Measurements from ENCODE around the gene ZBTB7C.

ZBTB7C gene

DNA sequence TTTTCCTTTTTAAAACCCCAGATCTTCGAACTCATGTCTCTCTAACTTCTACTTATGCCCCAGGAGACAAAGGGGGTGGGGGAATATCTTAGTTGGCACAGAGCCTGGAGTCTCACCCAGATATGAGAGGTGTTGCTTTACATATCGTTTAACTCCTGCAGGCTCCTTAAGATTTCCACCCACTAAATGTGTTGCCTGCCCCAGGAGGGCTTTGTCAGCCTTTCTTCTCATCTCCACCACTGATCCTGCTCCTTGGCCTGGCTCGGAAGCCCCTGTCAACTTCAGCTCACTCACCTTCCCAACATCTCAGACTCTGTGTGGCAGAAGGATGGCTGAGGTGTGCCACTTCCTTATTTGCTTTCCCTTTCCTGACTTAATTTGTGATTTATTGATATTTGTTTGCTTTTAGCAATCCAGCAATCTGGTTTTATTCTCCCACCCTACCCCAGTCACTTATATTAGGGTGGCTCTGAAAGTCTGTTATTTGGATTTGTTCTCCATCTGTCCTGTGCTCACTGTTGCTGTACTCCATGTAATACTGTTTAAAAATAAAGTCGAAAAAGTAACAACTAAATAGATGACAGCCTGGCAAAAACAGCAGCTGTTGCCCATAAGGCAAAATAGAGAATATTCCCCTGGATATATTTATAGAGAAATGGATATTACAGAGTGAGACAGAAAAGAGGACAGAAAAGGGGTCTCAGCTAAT lies 200.6 kb downstream of the ZBTB7C start:
- DNase-seq = no peak

DNA sequence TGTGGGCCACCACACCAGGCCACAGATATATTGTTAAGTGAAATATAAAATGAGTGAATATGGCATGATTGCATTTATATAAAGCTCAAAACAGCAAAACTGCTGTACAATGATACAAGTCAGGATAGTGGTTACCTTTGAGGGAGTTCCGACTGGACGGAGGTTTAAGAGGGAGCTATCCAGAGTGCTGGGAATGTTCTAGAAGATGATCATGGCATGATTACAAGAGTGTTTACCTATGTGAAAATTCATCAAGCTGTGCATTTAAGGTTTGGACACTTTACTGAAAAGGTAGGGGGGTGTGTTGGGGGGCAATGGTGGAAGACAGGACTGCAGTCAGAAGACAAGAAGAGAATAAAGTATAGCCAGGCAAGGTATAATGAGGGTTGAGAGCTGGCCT lies 201.4 kb downstream of the ZBTB7C start:
- DNase-seq = no peak

DNA sequence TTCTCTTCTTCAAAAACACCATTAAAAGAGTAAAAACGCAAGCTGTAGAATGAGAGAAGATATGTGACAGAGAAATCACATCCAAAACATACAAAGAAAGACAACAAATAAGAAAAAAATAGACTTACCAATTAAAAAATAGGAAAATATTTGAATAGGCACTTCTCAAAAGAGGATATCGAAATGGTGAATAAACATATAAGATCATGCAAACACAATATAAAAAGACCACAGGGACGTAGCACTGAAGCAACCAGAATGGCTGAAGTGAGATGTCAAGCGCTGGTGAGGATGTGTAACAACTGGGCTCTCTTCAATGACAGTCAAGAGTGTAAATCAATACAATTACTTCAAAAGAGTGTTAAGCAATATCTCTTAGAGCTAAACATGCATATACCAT lies 202.3 kb downstream of the ZBTB7C start:
- DNase-seq = no peak

DNA sequence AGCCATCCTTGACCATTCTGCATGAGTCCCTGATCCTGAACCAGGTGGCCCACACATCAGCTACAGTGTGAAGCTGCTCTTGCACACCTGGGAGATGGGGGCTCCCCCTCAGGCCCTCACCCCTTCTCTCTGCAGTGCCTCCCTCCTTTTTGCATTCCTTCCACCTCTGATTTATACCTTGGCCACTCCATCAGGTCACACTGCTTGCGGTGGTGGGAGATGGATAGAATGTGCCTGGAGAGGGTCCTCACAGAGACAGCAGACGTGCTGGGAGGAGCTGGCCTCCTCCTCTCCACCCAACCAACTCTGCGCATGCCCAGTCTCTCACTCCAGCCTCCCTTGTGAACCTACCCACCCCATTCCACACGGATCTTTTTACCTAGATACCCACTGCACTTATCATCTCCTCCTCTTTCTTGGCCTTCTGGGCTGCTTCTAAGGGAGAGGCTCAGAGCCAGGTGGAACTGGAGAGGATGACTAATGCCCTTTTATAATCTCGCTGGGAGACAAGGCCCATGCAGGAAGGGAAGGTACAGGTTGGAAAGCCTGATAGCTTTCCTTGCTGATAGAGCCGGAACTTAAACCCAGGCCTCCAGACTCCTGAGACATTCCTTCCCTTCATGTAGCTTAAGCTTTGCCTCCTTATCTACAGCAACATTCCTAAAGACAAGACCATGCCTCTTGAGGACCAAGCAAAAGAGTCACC lies 205.1 kb downstream of the ZBTB7C start:
- DNase-seq = no peak

DNA sequence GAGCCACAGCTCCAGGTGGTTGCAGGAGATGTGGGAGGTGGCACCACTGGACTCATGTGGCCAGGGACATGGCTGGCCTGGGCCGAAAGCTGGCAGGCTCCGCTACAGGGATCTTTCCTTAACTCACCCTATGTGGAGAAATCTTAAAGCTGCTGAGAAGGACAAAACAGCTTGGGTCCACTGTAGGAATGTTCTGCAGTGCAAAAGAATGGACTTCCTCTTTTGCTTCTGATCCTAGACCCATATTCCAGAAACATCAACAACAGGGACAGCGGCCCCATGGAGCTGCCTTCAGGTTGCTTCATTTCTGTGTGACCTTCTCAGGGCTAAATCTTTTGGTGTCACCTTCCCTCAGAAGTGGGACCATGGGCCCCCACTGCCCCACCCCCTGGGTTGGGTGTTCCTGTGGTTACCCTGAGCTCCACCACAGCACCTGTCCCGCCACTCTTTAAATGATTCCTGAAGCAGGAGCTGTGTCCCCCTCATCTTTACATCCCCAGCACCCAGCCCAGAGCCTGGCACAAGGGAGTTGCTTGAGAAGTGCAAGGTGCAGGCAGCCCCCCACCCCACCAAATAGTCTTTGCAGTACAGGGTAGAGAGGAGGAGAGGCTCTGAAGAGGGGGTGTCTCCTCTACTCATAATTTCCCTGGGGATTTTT lies 205.8 kb downstream of the ZBTB7C start:
- no peak for DNase-seq

DNA sequence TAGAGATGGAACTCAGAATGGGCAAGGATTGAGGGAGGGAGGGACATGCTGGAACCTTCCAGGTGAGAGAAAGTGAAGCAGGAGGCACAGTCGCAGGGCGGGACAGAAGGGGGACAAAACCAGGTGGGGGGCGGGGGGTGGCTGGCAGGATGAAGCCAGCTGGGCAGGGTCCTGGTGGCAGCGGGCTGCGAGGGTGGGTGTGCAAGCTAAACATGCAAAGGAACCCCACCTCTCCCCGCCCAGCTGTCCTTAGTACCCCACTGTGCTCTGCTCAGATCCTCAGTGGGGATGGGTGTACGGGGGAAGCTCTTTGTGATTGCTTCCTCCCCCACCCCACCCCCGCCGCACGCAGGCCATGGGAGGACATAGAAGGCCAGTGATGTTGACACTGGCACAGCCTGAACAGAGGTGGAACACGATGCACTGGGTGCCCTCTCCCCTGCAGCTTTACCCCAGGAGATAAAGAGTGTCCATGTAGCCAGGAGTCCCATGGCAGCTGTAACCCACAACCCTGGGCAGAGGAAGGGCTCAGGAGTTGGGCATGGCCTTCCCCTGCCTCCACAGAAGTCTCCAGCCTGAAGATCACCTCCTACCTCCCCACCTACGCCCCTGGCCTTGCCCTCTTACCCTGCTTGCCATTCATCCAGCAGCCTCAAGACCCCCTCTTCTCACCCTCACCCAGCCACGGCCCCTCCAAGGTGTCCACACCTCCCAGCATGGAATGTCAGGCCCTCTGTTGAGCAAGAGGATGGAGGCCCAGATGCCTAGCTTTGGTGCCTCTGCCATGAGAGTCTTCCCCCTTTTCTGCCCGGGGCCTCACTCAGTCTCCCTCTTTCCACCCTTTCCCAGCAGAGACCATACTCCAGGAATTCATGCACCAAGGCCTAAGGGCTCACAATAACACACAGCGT lies 206.6 kb downstream of the ZBTB7C start:
- DNase-seq = no peak

DNA sequence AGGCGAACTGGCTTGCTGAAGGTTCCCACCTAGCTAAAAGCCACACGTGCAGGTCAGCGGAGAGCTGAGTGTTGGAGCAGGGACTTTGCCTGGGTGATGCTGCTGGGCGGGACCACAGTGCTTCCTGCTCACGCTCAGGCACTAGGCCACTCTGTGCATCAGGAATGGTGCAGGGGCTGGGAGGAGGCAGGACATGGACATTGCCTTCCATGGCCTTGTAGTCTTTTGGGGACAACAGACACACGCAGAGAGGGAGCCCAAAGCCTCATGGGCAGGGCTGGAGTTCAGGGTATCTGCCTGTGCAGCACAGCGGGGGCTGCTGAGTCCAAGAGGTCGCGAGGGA lies 207.2 kb downstream of the ZBTB7C start:
- no peak for DNase-seq

DNA sequence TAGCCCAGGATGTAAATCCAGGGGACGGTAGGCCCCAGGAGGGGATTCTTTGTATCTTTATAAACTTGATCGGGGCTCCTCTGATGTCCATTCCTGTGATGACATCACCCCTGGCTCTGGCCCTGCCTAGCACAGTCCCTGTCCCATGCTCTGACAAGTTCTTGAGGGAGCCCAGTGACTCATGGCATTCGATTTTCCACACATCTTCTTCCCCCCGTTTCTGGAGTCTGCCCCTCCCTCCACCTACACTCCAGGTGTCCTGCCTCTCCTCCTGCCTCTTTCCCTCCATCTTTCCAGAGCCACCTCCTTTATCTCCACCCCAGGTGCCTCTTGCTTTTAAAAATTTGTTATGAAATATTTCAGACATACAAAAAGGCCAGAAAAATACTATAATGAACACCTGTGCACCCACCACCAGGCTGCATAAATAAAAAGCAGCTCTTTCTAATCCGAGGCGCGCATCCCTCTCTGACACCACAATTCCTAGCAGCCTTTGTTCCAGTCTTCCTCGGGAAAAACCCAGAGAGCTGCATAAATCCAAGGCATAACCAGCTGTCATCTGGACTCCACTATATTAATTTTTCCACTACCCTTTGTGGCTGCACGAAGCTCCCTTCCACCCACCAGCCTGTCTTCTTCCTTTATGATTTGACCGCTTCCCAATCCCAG lies 207.7 kb downstream of the ZBTB7C start:
- no peak for DNase-seq

DNA sequence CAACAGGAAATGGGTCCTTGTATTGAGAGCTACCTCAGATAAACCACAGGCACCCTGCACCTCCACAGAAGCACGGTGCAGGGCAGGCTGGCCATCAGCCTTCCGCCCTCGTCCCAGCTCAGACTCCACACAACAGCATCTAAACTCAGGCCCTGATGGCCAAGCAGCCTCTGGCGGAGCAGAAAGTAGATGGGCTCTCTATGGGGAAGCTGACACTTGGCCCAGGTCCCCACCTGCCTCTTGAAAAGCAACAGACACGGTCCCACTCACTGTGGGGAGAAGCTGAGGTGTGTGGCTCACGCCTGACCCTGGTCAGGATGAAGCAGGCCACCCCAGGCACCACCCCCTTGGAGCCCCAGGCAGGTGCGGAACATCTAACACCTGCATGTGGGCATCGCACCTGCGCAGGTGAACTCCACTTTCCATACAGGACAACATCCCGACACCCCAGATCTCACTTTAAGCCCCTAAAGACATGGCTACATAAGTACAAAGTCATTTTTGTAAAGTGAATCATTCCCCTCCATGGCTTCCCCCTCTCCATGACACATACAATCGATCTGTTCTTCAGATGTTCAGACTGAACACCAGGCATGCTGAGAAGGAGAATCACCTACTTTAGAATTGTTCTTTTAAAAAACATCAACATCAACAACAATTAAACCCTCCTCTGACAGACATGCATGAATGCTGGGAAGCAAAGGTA lies 208.4 kb downstream of the ZBTB7C start:
- DNase-seq = no peak

DNA sequence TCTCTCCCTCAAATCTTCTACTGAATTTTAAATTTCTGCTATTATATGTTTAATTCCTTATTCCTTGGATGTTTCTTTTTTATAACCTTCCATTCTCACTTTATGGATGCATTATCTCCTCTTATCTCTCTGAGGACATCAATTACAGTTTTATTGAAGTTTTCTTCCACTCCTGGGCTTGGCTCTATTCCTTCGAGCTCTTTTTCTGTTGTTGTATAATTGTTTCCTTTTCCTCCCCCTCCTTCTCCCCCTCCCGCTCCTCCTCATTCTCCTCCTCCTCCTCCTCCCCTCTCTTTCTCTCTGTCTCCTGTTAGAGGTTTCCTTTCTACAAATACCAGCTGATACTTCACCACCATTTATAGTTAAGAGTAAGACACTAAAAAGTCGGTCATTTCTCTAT lies 209.8 kb downstream of the ZBTB7C start:
- no peak for DNase-seq

DNA sequence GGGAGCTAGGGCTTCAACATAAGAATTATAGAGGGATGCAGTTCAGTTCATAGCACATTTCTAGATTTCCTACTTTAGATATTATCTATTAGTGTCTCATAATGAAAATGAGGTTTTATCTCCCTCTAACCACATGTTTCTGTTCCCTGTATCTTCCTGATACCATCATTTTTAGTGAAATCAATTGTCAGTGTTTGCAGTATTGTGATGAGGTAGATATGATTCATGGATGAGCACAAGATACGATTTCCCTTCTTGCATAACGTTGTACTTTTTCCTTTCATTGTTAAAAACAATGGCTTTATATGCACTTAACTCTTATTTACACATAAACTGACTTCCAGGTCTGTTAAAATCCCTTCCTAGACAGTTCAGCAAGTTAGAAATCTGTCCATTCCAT lies 211.4 kb downstream of the ZBTB7C start:
- DNase-seq = no peak

DNA sequence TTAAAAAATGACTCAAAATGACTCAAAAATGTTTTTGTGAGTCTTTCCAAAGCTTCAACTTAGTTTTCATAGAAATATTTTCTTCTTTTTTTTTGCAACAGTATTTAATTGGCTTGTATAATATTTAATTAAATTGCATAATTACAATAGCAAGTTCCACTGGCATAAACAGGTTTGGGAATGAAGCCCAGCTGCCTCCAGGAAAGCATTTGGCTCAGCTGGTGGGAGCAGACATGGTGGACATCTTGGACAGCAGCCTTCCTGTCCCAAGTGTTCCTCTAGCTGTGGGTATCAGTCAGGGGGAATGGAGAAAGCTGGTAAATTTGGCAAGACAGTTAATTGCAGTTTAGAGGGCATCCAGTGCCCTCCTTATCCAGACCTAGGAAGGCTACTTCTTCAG lies 213.4 kb downstream of the ZBTB7C start:
- no peak for DNase-seq

DNA sequence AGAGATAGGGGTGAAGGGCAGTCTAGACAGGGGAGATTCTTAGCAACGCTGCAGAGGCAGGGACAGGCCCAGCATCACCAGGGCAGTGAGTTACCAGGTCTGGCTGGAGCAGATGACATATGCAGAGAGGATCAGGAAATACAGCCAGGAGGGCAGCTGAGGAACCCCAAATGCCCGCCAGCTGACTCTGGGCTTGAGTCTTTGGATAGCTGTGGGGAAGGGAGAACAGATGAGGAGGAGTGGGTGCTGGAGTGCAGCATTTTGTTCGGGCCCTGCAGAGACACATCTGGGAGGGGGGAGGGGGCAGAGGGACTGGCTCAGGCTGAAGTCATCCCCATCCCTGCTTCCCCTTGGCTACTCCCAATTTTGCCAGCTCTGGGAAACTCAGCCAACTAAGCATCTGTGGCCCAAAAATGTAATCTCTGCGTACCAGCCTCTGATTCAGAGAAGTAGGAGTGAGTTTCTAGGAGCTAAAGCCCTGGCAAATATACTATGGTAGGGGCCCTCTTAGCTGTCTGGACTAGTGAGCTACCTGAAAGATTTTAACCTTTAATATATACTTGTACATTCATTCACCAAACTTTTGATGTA lies 214.5 kb downstream of the ZBTB7C start:
- DNase-seq = no peak

DNA sequence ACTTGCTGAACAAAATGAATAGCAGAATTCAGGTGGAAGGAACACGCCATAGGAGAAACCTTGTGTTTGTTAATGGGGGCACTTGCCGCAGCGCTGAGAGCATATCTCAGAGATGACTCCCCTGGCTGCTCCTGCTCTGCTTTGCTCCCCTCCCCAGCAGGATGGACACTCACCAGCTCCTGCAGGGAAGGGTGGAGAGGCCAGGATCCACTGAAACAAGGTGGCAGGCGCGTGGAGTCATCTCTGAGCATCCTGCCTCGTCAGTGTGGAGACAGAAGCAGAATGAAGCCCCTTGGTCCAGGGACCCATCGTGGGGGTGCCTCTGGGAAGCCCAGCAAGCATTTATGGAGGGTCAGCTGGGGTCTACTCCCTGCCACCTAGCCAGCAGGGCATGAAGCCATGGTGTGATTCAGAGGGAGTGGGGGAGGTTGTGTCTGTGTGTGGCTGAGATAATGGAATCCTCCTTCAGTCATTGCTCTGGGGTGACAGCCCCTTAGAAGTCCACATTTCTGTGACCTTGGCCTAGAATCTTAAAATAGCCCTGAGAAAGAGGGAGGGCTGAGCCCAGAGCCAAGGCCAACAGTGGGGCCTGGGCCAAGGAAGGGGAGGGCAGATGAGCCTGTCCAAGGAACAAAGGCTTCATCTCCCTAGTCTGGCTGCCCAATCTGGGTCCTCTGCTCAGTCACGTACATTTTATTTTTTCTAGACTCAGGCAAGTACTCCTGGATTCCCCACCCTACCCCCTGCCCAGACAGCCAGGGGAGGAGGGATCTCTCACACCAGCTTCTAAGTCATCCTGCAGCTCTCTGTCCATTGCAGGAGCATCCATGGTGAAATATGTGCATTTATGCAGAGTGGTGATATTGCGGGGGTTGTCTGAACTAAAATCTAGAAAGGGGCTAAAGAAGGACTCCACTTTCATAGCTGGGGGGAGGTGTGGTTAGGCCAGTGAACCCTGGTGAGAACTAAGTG lies 215.4 kb downstream of the ZBTB7C start:
- no peak for DNase-seq

DNA sequence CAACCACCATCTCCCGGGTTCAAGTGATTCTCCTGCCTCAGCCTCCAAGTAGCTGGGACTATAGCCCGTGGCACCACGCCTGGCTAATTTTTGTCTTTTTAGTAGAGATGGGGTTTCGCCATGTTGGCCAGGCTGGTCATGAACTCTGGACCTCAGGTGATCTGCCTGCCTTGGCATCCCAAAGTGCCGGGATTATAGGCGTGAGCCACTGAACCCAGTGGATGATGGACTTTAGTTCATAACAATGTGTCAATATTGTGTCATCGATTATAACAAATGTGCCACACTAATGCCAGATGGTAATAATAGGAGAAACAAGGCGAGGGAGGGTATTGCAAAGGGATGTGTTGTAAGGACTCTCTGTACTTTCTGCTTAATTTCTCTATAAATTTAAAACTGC lies 216.6 kb downstream of the ZBTB7C start:
- DNase-seq = no peak

DNA sequence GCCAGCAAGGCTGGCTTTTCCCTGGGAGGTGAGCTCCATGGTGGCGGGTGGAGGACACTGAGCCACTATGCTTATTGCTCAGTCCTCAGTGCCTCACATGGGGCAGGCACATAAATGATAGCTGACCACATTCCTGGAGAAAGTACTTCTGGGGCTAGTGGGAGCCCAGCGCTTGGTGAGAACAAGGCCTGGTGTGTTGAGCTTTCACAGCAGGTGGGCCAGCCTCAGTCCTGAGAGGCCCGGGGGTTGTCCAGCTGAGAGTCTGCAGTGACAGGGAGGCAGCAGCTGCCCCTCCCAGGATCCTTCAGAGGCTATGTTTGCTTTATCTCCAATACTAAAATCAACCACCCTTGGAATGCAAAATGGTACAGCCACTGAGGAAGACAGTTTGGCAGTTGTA lies 217.7 kb downstream of the ZBTB7C start:
- no peak for DNase-seq

DNA sequence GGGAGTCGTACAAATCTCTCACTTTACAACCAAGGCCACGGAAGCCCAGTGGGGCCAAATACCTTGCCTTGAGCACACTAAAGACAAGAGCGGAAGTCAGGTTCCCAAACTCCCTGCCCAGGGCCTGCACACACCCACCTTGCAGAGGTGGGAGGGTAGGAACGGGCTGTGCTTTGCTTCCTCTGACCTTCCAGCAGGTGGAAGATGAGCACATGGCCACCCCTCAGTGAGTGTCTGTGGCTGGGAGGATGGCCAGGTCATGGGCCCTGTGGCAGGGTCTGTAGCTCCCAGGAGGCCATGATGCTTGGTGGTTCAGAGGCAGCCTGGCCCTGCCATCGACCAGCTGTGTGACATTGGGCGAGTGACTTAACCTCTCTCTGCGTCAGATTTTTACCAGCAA lies 218.2 kb downstream of the ZBTB7C start:
- DNase-seq = no peak

DNA sequence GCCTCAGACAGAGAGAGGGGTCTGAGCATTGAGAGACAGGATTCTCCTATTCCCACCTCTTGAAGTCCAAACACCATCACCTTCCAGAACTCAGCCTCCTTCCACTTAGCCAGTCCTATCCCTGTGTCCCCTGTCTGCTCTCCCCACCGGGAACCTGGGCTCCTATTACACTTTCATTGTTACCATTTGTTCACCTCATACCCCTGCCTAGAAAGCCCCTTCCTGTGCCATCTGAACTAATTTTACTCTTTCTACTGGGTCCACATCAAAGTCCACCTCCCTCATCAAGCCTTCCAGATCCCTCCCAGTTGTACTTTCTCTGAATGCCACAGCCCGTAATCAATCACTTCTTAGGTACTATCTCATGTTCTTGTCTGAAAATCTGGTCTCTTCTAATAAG lies 220.6 kb downstream of the ZBTB7C start:
- no peak for DNase-seq

DNA sequence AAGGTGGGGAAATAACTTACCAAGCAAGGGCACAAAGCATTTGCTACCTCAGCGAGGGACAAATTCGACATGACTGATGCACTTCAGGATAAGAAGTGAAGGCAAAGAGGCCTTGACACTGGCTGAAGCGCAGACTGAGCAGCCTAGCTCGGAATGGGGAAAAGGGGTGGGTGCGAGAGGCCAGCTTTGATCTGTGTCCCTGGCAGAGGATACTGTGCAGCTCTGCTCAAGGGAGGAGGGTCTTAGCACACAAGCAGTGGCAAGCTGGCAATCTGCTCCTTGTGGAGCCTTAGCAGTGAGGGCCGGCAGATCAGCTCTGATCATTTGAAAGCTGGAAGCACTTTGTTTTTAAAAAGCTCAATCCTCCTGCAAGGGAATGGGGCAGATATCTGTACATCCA lies 222.3 kb downstream of the ZBTB7C start:
- no peak for DNase-seq

DNA sequence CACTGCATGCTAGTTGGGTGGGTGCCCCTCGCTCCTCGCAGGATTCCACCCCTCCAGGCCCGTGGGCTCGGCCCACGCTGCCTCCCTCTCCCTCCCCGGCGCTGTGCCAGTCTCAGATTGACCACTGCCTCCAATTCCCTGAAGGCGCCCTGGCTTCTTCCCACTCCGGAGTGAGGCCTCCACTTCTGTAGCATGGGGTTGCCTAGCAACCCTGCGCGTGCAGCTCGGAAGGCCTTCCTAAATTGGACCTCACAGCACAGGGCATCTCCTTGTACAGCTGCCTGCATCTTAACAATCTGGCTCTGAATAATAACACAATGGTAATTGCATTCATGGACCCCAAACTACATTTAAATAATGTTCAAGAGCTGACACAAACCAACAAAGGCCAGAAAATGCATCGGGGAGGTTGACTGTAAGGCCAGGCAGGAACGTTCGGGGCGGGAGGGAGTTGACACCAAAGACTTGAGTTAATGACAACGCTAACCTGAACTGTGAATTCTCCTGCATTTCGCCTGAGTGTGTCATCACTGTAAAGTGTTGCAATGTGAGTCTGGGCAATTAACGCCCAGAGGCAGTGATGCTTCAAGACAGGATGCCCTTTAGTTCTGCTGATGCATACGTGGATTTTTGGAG lies 222.9 kb downstream of the ZBTB7C start:
- no peak for DNase-seq
